Neural progenitor cell (in vitro differentiated cells): Measurements from ENCODE around the gene FUT7. TPM values are rescaled to one million over a fixed set of nuclear protein-coding genes. Genes with fewer than 3 reads are reported as not detected.
A peak's percentile ranks its signal among the peaks of the same experiment; 100 is the strongest.

Experiments
- DNase-seq: peaks from one replicate; pipeline ENCODE4 v3.0.0-alpha.2; 2016; ENCODE audit warnings: low spot score
- H2AFZ ChIP-seq: fragments of 200-600 bp; sonication (generic); replicated peaks from 2 replicates; pipeline ENCODE4 v1.6.1; 2016; ENCODE audit warnings: antibody characterized with exemption
- H3F3A ChIP-seq: fragments of 200-600 bp; sonication (generic); 2 replicates; pipeline ENCODE4 v1.6.1; 2016; ENCODE audit warnings: antibody characterized with exemption, low read depth
- H3K27ac ChIP-seq: fragments of 200-600 bp; sonication (generic); 2 replicates; pipeline ENCODE4 v1.5.1; 2016; ENCODE audit warnings: mild to moderate bottlenecking
- H3K27me3 ChIP-seq: fragments of 200-600 bp; sonication (generic); 2 replicates; pipeline ENCODE4 v1.6.1; 2016; ENCODE audit warnings: mild to moderate bottlenecking, moderate library complexity
- H3K36me3 ChIP-seq: fragments of 200-600 bp; sonication (generic); 2 replicates; pipeline ENCODE4 v1.5.1; 2016
- H3K4me1 ChIP-seq: fragments of 200-600 bp; sonication (generic); 2 replicates; pipeline ENCODE4 v1.6.1; 2016; ENCODE audit warnings: mixed run types
- H3K4me2 ChIP-seq: fragments of 200-600 bp; sonication (generic); 2 replicates; pipeline ENCODE4 v1.6.1; 2016
- H3K4me3 ChIP-seq: fragments of 200-600 bp; sonication (generic); 2 replicates; pipeline ENCODE4 v1.5.1; 2016
- H3K79me2 ChIP-seq: fragments of 200-600 bp; sonication (generic); 2 replicates; pipeline ENCODE4 v1.6.1; 2016; ENCODE audit warnings: low read depth
- H3K9ac ChIP-seq: fragments of 200-600 bp; sonication (generic); 2 replicates; pipeline ENCODE4 v1.6.1; 2016
- H3K9me3 ChIP-seq: fragments of 200-600 bp; sonication (generic); 2 replicates; pipeline ENCODE4 v1.5.1; 2016; ENCODE audit warnings: low read depth
- H4K20me1 ChIP-seq: fragments of 200-600 bp; sonication (generic); 2 replicates; pipeline ENCODE4 v1.6.1; 2016; ENCODE audit warnings: low read depth
- H3K27ac Mint-ChIP-seq: 3 replicates; pipeline ENCODE4 v1.8.0; 2021; ENCODE audit warnings: mixed read lengths
- H3K27me3 Mint-ChIP-seq: 2 replicates; pipeline ENCODE4 v1.8.0; 2022; ENCODE audit warnings: low read depth, mild to moderate bottlenecking, inconsistent platforms, moderate library complexity, mixed read lengths; ENCODE audit not compliant: insufficient read depth
- H3K36me3 Mint-ChIP-seq: 3 replicates; pipeline ENCODE4 v1.8.0; 2021; ENCODE audit warnings: mixed read lengths
- H3K4me1 Mint-ChIP-seq: 3 replicates; pipeline ENCODE4 v1.8.0; 2021; ENCODE audit warnings: mixed read lengths
- H3K4me3 Mint-ChIP-seq: 3 replicates; pipeline ENCODE4 v1.8.0; 2021; ENCODE audit warnings: mild to moderate bottlenecking, moderate library complexity, mixed read lengths
- H3K9me3 Mint-ChIP-seq: 3 replicates; pipeline ENCODE4 v1.8.0; 2020; ENCODE audit warnings: mixed read lengths
- EZH2 ChIP-seq: fragments of 200-600 bp; sonication (generic); IDR thresholded peaks from 2 replicates; pipeline ENCODE4 v1.6.1; 2017; ENCODE audit warnings: antibody characterized with exemption, mild to moderate bottlenecking, moderate library complexity
- EZH2phosphoT487 ChIP-seq: fragments of 200-600 bp; sonication (generic); IDR thresholded peaks from 2 replicates; pipeline ENCODE4 v1.6.1; 2017; ENCODE audit warnings: antibody characterized with exemption
- total RNA-seq: library from RNA; depleted of rRNA; stranded (reverse); fragments of >200 nt; gene quantifications from 2 replicates; pipeline ENCODE4 v1.2.3, GENCODE V29; 2015; ENCODE audit warnings: low replicate concordance
- TF ChIP-seq, protein P1 (sequence below): fragments of 200-600 bp; sonication (generic); IDR thresholded peaks from 2 replicates; pipeline ENCODE4 v1.5.1; 2017; ENCODE audit warnings: antibody characterized with exemption, mild to moderate bottlenecking

FUT7 gene
- total RNA-seq, 1 donor from 2014 or later, result not detected

- no peak overlapping the region for H3K9ac ChIP-seq
- H3K9me3 Mint-ChIP-seq, result no peaks in the 10 kb centered on the region
- H3K36me3 Mint-ChIP-seq, result no peaks in the 10 kb centered on the region
- no peak overlapping the region for H3K4me3 ChIP-seq
- H3K27me3 Mint-ChIP-seq, result peaks cover 2% of the 10 kb centered on the region
- no peak for TF ChIP-seq EZH2
- TF ChIP-seq EZH2phosphoT487, result no peak
- TF ChIP-seq, protein P1, sequence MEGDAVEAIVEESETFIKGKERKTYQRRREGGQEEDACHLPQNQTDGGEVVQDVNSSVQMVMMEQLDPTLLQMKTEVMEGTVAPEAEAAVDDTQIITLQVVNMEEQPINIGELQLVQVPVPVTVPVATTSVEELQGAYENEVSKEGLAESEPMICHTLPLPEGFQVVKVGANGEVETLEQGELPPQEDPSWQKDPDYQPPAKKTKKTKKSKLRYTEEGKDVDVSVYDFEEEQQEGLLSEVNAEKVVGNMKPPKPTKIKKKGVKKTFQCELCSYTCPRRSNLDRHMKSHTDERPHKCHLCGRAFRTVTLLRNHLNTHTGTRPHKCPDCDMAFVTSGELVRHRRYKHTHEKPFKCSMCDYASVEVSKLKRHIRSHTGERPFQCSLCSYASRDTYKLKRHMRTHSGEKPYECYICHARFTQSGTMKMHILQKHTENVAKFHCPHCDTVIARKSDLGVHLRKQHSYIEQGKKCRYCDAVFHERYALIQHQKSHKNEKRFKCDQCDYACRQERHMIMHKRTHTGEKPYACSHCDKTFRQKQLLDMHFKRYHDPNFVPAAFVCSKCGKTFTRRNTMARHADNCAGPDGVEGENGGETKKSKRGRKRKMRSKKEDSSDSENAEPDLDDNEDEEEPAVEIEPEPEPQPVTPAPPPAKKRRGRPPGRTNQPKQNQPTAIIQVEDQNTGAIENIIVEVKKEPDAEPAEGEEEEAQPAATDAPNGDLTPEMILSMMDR, result no peak
- H3K9me3 ChIP-seq, result no peaks in the 10 kb centered on the region
- H3K4me3 Mint-ChIP-seq, result no peak overlapping the region
- no peaks in the 10 kb centered on the region for H4K20me1 ChIP-seq
- peaks cover 44% of the 10 kb centered on the region for H3K27me3 ChIP-seq
- no peak overlapping the region for H3K27ac Mint-ChIP-seq
- H3K4me1 ChIP-seq, result peaks cover 16% of the 10 kb centered on the region
- H3K27ac ChIP-seq, result no peak overlapping the region
- H3K4me1 Mint-ChIP-seq, result peaks cover 12% of the 10 kb centered on the region
- H3K4me2 ChIP-seq, result no peak overlapping the region
- no peak overlapping the region for H2AFZ ChIP-seq
- no peaks in the 10 kb centered on the region for H3K79me2 ChIP-seq
- DNase-seq, result no peak
- H3F3A ChIP-seq, result peaks cover 11% of the 10 kb centered on the region
- no peaks in the 10 kb centered on the region for H3K36me3 ChIP-seq
Observed at GRCh38 chr9:136981588-136982231, 50.2 kb downstream of the FUT7 start.

DNA sequence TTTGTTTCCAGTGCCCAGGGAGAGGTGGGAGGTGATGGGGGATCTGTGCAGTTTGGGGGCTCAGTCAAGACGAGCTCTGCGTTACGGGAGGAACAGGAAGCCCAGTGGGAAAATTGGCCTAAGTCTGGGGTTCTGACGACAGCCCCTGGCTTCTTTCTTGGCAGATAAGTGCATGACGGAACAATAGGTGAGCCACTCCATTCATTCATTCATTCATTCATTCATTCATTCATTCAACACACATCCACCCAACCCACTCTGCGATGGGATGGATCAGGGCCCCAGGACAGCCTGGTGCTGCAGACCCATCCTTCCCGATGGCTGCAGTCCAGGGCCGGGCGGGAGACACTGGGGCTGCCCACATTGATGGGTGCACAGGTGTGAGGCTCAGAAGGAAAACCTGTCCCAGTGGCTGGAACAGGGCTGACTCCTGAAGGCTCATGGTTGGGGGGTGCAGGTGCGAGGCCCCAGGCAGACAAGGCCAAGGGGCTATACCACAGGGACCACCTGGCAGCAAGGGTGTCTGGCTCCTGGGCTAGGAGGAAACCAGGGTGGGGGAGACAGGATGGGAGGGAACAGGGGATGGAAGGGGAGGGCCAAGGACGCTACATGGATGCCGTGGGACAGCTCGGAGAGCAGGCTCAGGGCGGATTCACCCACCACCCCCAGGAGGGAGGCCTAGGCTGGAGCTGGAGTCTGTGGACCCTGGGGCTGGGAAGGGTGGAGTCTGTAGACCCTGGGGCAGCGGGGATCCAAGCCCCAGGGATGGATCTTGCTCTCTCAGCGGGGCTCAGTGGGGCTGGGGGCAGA, 51.0 kb downstream of the FUT7 start:
- H3F3A ChIP-seq, result peaks cover 11% of the 10 kb centered on the region
- H4K20me1 ChIP-seq, result no peaks in the 10 kb centered on the region
- peak overlapping the region; percentile 38 for H3K27ac Mint-ChIP-seq
- H3K4me2 ChIP-seq, result no peak overlapping the region
- no peaks in the 10 kb centered on the region for H3K36me3 ChIP-seq
- no peaks in the 10 kb centered on the region for H3K79me2 ChIP-seq
- peaks cover 16% of the 10 kb centered on the region for H3K4me1 ChIP-seq
- TF ChIP-seq EZH2phosphoT487 (no peak), EZH2 (no peak)
- TF ChIP-seq, protein P1, result no peak
- peaks cover 36% of the 10 kb centered on the region for H3K27me3 ChIP-seq
- H3K9ac ChIP-seq, result no peak overlapping the region
- H3K4me3 Mint-ChIP-seq, result no peak overlapping the region
- no peak overlapping the region for H3K4me3 ChIP-seq
- no peaks in the 10 kb centered on the region for H3K36me3 Mint-ChIP-seq
- no peak overlapping the region for H3K27ac ChIP-seq
- peaks cover 2% of the 10 kb centered on the region for H3K27me3 Mint-ChIP-seq
- no peaks in the 10 kb centered on the region for H3K9me3 ChIP-seq
- no peak overlapping the region for H2AFZ ChIP-seq
- DNase-seq, result no peak
- H3K4me1 Mint-ChIP-seq, result peaks cover 8% of the 10 kb centered on the region
- no peaks in the 10 kb centered on the region for H3K9me3 Mint-ChIP-seq

Other genes with a start within 250 kb of the FUT7 start
- 19.9 and 46.8 TPM in 2 replicates for gene TMEM141, start 240.7 kb downstream of the FUT7 start, total RNA-seq
- 0.84 and 2.1 TPM in 2 replicates for gene CCDC183, start 235.8 kb downstream of the FUT7 start, total RNA-seq
- gene RABL6, start 224.1 kb downstream of the FUT7 start, total RNA-seq, result 71.2 and 148 TPM in 2 replicates
- gene AJM1, start 189.6 kb downstream of the FUT7 start, total RNA-seq, result 0.77 TPM in 1 of 2 replicates, not detected in the other
- 58.8 and 110 TPM in 2 replicates for gene PHPT1, start 182.7 kb downstream of the FUT7 start, total RNA-seq
- gene MAMDC4, start 179.7 kb downstream of the FUT7 start, total RNA-seq, result 2.6 and 8.3 TPM in 2 replicates
- 269 and 293 TPM in 2 replicates for gene EDF1, start 165.8 kb downstream of the FUT7 start, total RNA-seq
- gene TRAF2, start 145.6 kb downstream of the FUT7 start, total RNA-seq, result 16.1 and 33.9 TPM in 2 replicates
- 21.5 and 85.1 TPM in 2 replicates for gene FBXW5, start 87.3 kb downstream of the FUT7 start, total RNA-seq
- not detected in 2 replicates for gene C8G, start 86.8 kb downstream of the FUT7 start, total RNA-seq
- gene LCN12, start 79.8 kb downstream of the FUT7 start, total RNA-seq, result 0.19 TPM in 1 of 2 replicates, not detected in the other
- not detected in 2 replicates for gene PTGDS, start 54.6 kb downstream of the FUT7 start, total RNA-seq
- 0.09 TPM in 1 of 2 replicates, not detected in the other for gene LCNL1, start 49.1 kb downstream of the FUT7 start, total RNA-seq
- 31.5 and 79.6 TPM in 2 replicates for gene PAXX, start 39.7 kb downstream of the FUT7 start, total RNA-seq
- not detected in 2 replicates for gene CLIC3, start 35.5 kb downstream of the FUT7 start, total RNA-seq
- 2.7 and 19.7 TPM in 2 replicates for gene ABCA2, start 3.9 kb downstream of the FUT7 start, total RNA-seq
- gene NPDC1, start 14.1 kb upstream of the FUT7 start, total RNA-seq, result 3.8 and 31.3 TPM in 2 replicates
- not detected in 2 replicates for gene ENTPD2, start 22.0 kb upstream of the FUT7 start, total RNA-seq
- gene SAPCD2, start 38.5 kb upstream of the FUT7 start, total RNA-seq, result 5.7 and 27.7 TPM in 2 replicates
- gene UAP1L1, start 45.4 kb upstream of the FUT7 start, total RNA-seq, result 0.12 and 0.51 TPM in 2 replicates
- gene MAN1B1, start 54.9 kb upstream of the FUT7 start, total RNA-seq, result 24.6 and 43.5 TPM in 2 replicates
- gene DPP7, start 82.6 kb upstream of the FUT7 start, total RNA-seq, result 2.6 and 24.3 TPM in 2 replicates
- 0.03 TPM in 1 of 2 replicates, not detected in the other for gene GRIN1, start 107.1 kb upstream of the FUT7 start, total RNA-seq
- 0.59 TPM in 1 of 2 replicates, not detected in the other for gene LRRC26, start 138.0 kb upstream of the FUT7 start, total RNA-seq
- gene TMEM210, start 140.0 kb upstream of the FUT7 start, total RNA-seq, result not detected in 2 replicates
- gene ANAPC2, start 156.5 kb upstream of the FUT7 start, total RNA-seq, result 18.9 and 30.9 TPM in 2 replicates
- 27.9 and 69.8 TPM in 2 replicates for gene SSNA1, start 156.6 kb upstream of the FUT7 start, total RNA-seq
- gene TPRN, start 168.7 kb upstream of the FUT7 start, total RNA-seq, result 3.4 and 9.1 TPM in 2 replicates
- 21.6 and 43.7 TPM in 2 replicates for gene TMEM203, start 173.6 kb upstream of the FUT7 start, total RNA-seq
- 5.1 and 20.5 TPM in 2 replicates for gene NDOR1, start 173.6 kb upstream of the FUT7 start, total RNA-seq
- gene RNF208, start 190.2 kb upstream of the FUT7 start, total RNA-seq, result 0.77 and 0.84 TPM in 2 replicates
- 0.56 TPM in 1 of 2 replicates, not detected in the other for gene CYSRT1, start 193.1 kb upstream of the FUT7 start, total RNA-seq
- not detected in 2 replicates for gene RNF224, start 195.4 kb upstream of the FUT7 start, total RNA-seq
- gene SLC34A3, start 198.8 kb upstream of the FUT7 start, total RNA-seq, result not detected in 2 replicates
- gene TUBB4B, start 209.2 kb upstream of the FUT7 start, total RNA-seq, result 183 and 367 TPM in 2 replicates
- not detected in 2 replicates for gene STPG3, start 219.2 kb upstream of the FUT7 start, total RNA-seq
- gene NELFB, start 223.2 kb upstream of the FUT7 start, total RNA-seq, result 35.2 and 76.1 TPM in 2 replicates
- gene TOR4A, start 245.6 kb upstream of the FUT7 start, total RNA-seq, result 0.39 and 2.8 TPM in 2 replicates